Hematopoietic multipotent progenitor cell treated with erythropoietin and hydrocortisone succinate and interleukin-3 and kit ligand, for 6 days (in vitro differentiated cells): ENCODE data around the gene ATP6V0A4.
A peak's percentile ranks its signal among the peaks of the same experiment; 100 is the strongest.
"Not testable (repeated sequence)": the region's sequence is repeated elsewhere in the genome, so short reads cannot be mapped to it uniquely, and the experiment has no call there.

Experiments
- DNase-seq: peaks from one replicate; pipeline ENCODE4 v3.0.0-alpha.2; 2015

The ATP6V0A4 gene

GRCh38 chr7:138801256-138801655 lies 3.3 kb upstream of the ATP6V0A4 start:
- no peak for DNase-seq

GRCh38 chr7:138799336-138800000 lies 1.5 kb upstream of the ATP6V0A4 start:
- no peak for DNase-seq

GRCh38 chr7:138798836-138799235 lies 840 bp upstream of the ATP6V0A4 start:
- no peak for DNase-seq

- not testable (repeated sequence) for DNase-seq
Measured at GRCh38 chr7:138797046-138797445, 950 bp downstream of the ATP6V0A4 start.

GRCh38 chr7:138796038-138796615 lies 1.9 kb downstream of the ATP6V0A4 start:
- DNase-seq, result no peak

GRCh38 chr7:138785587-138786437 lies 12.2 kb downstream of the ATP6V0A4 start:
- DNase-seq, result no peak

- no peak for DNase-seq
Measured at GRCh38 chr7:138784692-138785091, 13.3 kb downstream of the ATP6V0A4 start.

- DNase-seq, result no peak
Measured at GRCh38 chr7:138781004-138781403, 17.0 kb downstream of the ATP6V0A4 start.

- no peak for DNase-seq
Measured at GRCh38 chr7:138776166-138776833, 21.7 kb downstream of the ATP6V0A4 start.

GRCh38 chr7:138773817-138774216 lies 24.2 kb downstream of the ATP6V0A4 start:
- no peak for DNase-seq

GRCh38 chr7:138773176-138773575 lies 24.8 kb downstream of the ATP6V0A4 start:
- no peak for DNase-seq

GRCh38 chr7:138770904-138771303 lies 27.1 kb downstream of the ATP6V0A4 start:
- DNase-seq, result no peak

- DNase-seq, result no peak
Measured at GRCh38 chr7:138768241-138768640, 29.8 kb downstream of the ATP6V0A4 start.

- no peak for DNase-seq
Measured at GRCh38 chr7:138756591-138757242, 41.3 kb downstream of the ATP6V0A4 start.

- no peak for DNase-seq
Measured at GRCh38 chr7:138755842-138756590, 42.0 kb downstream of the ATP6V0A4 start.

- DNase-seq, result peak; percentile 13
Measured at GRCh38 chr7:138755331-138755747, 42.7 kb downstream of the ATP6V0A4 start.

- no peak for DNase-seq
Measured at GRCh38 chr7:138753610-138754009, 44.4 kb downstream of the ATP6V0A4 start.

- no peak for DNase-seq
Measured at GRCh38 chr7:138753150-138753518, 44.9 kb downstream of the ATP6V0A4 start.

- peak; percentile 36 for DNase-seq
Measured at GRCh38 chr7:138752518-138753149, 45.4 kb downstream of the ATP6V0A4 start.

- DNase-seq, result no peak
Measured at GRCh38 chr7:138750901-138751464, 47.0 kb downstream of the ATP6V0A4 start.

- DNase-seq, result no peak
Measured at GRCh38 chr7:138750473-138750872, 47.5 kb downstream of the ATP6V0A4 start.
